ENCODE results near the gene TFEC.

Gene TFEC

DNA sequence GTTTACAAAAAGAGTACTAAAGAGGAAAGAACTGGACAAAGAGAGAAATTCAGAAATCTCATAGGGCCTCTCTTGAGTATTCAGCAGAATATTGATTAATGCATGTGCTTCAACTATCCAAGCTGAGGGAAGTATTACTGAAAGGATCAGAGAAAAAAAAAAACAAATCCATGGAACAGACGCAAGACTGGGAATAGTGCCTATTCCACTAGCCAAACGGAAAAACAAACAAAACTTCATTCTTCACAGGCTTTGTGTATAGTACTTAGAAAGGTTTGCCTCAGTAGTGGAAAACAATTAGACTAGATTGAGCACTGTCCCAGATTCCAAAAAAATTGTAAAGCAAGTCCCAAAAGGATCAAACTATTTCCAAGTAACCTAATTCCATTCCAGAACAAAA is 106.2 kb downstream of the TFEC start:
- H3K27ac ChIP-seq: no peak overlapping the region
- H3K36me3 ChIP-seq (ENCODE audit: control insufficient read depth, insufficient read depth, low read length): no peaks in the 10 kb centered on the region
- no peaks in the 10 kb centered on the region for H3K4me1 ChIP-seq
- no peak overlapping the region for H3K4me3 ChIP-seq (ENCODE audit: low read depth, low read length)
- TF ChIP-seq, protein P1, sequence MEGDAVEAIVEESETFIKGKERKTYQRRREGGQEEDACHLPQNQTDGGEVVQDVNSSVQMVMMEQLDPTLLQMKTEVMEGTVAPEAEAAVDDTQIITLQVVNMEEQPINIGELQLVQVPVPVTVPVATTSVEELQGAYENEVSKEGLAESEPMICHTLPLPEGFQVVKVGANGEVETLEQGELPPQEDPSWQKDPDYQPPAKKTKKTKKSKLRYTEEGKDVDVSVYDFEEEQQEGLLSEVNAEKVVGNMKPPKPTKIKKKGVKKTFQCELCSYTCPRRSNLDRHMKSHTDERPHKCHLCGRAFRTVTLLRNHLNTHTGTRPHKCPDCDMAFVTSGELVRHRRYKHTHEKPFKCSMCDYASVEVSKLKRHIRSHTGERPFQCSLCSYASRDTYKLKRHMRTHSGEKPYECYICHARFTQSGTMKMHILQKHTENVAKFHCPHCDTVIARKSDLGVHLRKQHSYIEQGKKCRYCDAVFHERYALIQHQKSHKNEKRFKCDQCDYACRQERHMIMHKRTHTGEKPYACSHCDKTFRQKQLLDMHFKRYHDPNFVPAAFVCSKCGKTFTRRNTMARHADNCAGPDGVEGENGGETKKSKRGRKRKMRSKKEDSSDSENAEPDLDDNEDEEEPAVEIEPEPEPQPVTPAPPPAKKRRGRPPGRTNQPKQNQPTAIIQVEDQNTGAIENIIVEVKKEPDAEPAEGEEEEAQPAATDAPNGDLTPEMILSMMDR (IDR thresholded peaks at IDR 0.05): no peak
- no peaks in the 10 kb centered on the region for H3K79me2 ChIP-seq
- no peaks in the 10 kb centered on the region for H3K27me3 ChIP-seq (ENCODE audit: control insufficient read depth, insufficient read depth, low read length)
- no peak overlapping the region for H3K9ac ChIP-seq
- no peak overlapping the region for H2AFZ ChIP-seq
- no peaks in the 10 kb centered on the region for H3K9me3 ChIP-seq (ENCODE audit: control insufficient read depth, low read length)
- no peak overlapping the region for H3K4me2 ChIP-seq (ENCODE audit: low read length)

DNA sequence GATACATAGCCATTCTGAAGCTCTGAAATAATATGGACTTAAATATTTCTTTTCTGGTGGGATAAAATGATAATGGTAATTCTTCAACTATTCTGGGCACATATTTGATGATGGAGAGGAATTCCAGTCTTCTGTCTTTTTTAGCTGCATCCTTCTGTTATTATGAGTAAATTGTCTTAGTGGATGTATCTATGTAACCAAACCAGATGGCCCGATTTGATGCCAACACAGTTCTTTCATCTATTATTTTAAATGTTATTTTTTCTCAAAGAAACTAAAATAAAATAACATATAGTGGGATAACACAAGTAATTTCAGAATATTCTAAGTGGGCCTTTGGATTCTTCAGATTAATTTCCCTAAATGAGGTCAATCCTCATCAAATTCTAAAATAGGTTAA is 110.2 kb downstream of the TFEC start:
- Histone ChIP-seq H3K4me3 (ENCODE audit: low read depth, low read length) (no peak overlapping the region), H3K9ac (no peak overlapping the region), H2AFZ (no peak overlapping the region), H3K4me2 (ENCODE audit: low read length) (no peak overlapping the region), H3K36me3 (ENCODE audit: control insufficient read depth, insufficient read depth, low read length) (no peaks in the 10 kb centered on the region), H3K9me3 (ENCODE audit: control insufficient read depth, low read length) (no peaks in the 10 kb centered on the region), H3K79me2 (no peaks in the 10 kb centered on the region), H3K27ac (no peak overlapping the region), H3K4me1 (no peaks in the 10 kb centered on the region), H3K27me3 (ENCODE audit: control insufficient read depth, insufficient read depth, low read length) (no peaks in the 10 kb centered on the region)
- TF ChIP-seq, protein P1 (IDR thresholded peaks at IDR 0.05): no peak

DNA sequence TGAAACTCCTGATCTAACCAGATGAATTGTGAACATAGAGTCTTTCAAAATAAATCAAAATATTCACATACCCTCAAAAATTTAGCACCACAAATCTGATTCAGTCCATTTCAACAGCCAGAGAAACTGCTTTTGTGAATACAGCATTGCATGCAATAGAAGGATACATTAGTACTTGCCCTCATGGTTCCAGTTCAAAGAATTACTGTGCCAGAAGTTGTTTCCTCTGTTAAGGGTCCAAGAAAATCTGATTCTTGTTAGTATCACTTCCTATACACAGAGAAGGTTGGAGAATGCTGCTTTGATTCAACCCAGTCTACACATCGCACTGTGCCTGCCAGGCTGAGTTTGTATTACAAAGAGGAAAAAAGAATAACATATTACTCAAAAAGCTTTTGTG is 115.6 kb downstream of the TFEC start:
- no peaks in the 10 kb centered on the region for H3K36me3 ChIP-seq (ENCODE audit: control insufficient read depth, insufficient read depth, low read length)
- TF ChIP-seq, protein P1 (IDR thresholded peaks at IDR 0.05): no peak
- no peak overlapping the region for H3K27ac ChIP-seq
- H3K4me2 ChIP-seq (ENCODE audit: low read length): no peak overlapping the region
- no peaks in the 10 kb centered on the region for H3K4me1 ChIP-seq
- no peaks in the 10 kb centered on the region for H3K79me2 ChIP-seq
- H3K4me3 ChIP-seq (ENCODE audit: low read depth, low read length): no peak overlapping the region
- no peaks in the 10 kb centered on the region for H3K27me3 ChIP-seq (ENCODE audit: control insufficient read depth, insufficient read depth, low read length)
- no peak overlapping the region for H2AFZ ChIP-seq
- H3K9me3 ChIP-seq (ENCODE audit: control insufficient read depth, low read length): no peaks in the 10 kb centered on the region
- H3K9ac ChIP-seq: no peak overlapping the region

DNA sequence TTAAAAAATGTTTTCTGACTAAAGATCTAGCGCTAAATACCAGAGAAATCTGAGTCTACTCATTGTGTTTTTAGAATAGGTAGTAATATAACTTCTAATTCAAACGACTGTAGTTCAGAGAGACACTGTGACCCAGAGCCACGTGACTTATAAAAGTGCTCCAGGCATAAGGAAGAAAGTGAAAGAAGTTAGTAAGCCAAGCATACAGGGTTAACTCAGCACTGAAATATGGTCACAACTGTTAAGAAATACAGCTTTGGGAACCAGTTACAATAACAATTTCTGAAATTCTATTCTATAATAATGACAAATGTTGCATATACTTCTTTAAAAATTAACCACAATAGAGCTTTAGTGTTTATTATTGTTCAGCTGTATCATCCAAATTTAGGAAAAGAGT is 119.1 kb downstream of the TFEC start:
- no peak overlapping the region for H3K4me3 ChIP-seq (ENCODE audit: low read depth, low read length)
- H3K79me2 ChIP-seq: no peaks in the 10 kb centered on the region
- no peaks in the 10 kb centered on the region for H3K4me1 ChIP-seq
- no peak overlapping the region for H3K27ac ChIP-seq
- no peak overlapping the region for H2AFZ ChIP-seq
- H3K9ac ChIP-seq: no peak overlapping the region
- H3K27me3 ChIP-seq (ENCODE audit: control insufficient read depth, insufficient read depth, low read length): no peaks in the 10 kb centered on the region
- H3K4me2 ChIP-seq (ENCODE audit: low read length): no peak overlapping the region
- no peaks in the 10 kb centered on the region for H3K9me3 ChIP-seq (ENCODE audit: control insufficient read depth, low read length)
- no peaks in the 10 kb centered on the region for H3K36me3 ChIP-seq (ENCODE audit: control insufficient read depth, insufficient read depth, low read length)
- TF ChIP-seq, protein P1 (IDR thresholded peaks at IDR 0.05): no peak

DNA sequence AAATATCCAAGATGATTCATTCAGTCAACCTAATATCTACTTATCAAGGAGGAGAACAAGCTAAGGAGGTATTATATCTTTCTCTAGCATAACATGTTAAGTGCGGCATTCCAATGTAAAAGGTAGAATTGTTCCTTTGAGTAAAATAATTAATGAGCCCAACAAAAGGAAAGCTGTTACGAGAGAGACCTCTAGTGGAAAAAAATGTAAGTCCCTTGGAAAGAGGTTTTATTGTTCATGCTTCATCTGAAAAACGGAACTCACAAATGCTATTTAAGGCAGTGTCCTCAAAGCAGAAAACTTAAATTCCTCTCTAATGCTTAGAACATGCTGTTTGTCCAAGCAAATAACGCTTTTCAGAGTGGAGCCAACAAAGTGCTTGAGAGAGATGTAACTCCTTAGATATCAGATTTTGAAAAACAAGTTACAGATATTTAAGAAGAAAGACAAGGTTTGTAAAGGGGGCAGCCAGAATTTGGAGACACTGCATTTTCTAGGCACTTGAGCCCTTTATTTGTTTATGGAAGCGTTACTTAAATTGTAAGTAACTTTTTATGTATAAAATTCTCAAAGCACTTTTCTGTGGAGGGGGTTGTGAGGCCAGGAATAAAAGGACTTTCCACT is 119.9 kb downstream of the TFEC start:
- Histone ChIP-seq H3K4me2 (ENCODE audit: low read length) (no peak overlapping the region), H3K9ac (no peak overlapping the region), H3K79me2 (no peaks in the 10 kb centered on the region), H2AFZ (no peak overlapping the region), H3K4me1 (no peaks in the 10 kb centered on the region), H3K9me3 (ENCODE audit: control insufficient read depth, low read length) (no peaks in the 10 kb centered on the region), H3K36me3 (ENCODE audit: control insufficient read depth, insufficient read depth, low read length) (no peaks in the 10 kb centered on the region), H3K4me3 (ENCODE audit: low read depth, low read length) (no peak overlapping the region), H3K27ac (no peak overlapping the region), H3K27me3 (ENCODE audit: control insufficient read depth, insufficient read depth, low read length) (no peaks in the 10 kb centered on the region)
- TF ChIP-seq, protein P1 (IDR thresholded peaks at IDR 0.05): no peak

Data from parathyroid adenoma (tissue), 2 donors.